ENCODE results near the gene HTRA3. TPM values are rescaled to one million over a fixed set of nuclear protein-coding genes. Genes with fewer than 3 reads are reported as not detected.
A peak's percentile ranks its signal among the peaks of the same experiment; 100 is the strongest.

Gene HTRA3
- total RNA-seq, 1 donor = 0.86 TPM

DNA sequence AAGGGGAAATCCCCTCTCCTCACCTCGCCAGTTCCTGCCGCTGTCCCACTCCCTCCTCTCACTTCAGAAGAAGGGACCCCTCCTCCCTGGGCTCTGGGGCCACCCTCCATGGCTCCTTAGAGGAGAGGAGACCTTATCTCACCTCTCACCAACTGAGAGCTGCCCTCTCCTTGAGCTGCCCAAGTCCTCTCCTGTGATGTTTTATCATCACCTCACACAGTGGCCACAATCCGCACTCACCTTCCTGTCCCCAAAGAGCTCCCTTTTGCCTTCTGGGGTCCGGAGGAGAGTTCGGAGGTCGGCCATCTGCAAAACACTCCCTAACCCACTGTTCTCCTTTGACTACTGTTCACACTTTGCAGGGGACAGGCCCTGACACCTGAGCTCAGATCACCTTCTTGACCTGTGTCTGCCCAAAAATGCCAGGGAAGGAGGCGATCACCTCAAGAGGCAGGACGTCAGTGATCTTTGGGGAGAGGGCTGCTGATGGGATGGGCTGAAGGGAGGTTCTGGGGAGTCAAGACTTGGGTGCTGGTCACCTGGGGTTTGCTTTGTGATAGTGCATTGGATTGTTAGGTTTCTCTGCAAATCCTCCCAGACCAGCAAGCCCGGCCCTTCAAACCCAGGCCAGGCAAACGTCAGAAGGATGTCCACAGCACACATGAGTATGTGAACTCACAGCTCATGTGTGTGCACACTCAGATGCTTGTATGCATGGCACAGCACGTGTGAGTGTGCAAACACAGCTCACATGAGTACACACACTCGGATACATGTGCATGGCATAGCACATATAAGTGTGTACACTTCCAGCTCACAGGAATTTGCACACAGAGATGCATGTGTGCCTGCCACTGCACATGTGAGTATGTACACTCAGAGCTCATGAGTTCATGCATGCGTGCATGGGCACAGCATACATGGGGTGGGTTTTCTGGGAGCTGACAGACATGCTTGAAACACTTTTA is 41.8 kb downstream of the HTRA3 start:
- no peak for DNase-seq (ENCODE audit: low read depth)
- TF ChIP-seq, protein P1, sequence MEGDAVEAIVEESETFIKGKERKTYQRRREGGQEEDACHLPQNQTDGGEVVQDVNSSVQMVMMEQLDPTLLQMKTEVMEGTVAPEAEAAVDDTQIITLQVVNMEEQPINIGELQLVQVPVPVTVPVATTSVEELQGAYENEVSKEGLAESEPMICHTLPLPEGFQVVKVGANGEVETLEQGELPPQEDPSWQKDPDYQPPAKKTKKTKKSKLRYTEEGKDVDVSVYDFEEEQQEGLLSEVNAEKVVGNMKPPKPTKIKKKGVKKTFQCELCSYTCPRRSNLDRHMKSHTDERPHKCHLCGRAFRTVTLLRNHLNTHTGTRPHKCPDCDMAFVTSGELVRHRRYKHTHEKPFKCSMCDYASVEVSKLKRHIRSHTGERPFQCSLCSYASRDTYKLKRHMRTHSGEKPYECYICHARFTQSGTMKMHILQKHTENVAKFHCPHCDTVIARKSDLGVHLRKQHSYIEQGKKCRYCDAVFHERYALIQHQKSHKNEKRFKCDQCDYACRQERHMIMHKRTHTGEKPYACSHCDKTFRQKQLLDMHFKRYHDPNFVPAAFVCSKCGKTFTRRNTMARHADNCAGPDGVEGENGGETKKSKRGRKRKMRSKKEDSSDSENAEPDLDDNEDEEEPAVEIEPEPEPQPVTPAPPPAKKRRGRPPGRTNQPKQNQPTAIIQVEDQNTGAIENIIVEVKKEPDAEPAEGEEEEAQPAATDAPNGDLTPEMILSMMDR (IDR thresholded peaks at IDR 0.05; ENCODE audit: insufficient read depth, low read depth, low read length) = no peak
- H3K4me3 ChIP-seq (ENCODE audit: low read depth, low read length) = no peak overlapping the region

DNA sequence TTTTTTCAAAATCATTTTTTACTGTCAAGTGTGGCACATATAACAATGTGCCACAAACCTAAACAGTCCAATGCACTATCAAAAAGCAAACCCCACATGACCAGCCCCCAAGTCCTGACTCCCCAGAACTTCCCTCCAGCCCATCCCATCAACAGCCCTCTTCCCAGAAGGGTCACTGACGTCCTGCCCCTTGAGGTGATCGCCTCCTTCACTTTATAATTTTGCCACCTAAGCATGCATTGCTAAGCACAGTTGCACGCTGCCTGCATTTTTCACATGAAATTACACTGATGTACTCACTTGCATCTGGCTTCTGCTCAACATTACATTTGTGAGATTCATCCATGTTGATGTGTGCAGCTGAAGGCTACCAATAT is 42.5 kb downstream of the HTRA3 start:
- TF ChIP-seq, protein P1 (IDR thresholded peaks at IDR 0.05; ENCODE audit: insufficient read depth, low read depth, low read length) = no peak
- no peak for DNase-seq (ENCODE audit: low read depth)
- H3K4me3 ChIP-seq (ENCODE audit: low read depth, low read length) = no peak overlapping the region

DNA sequence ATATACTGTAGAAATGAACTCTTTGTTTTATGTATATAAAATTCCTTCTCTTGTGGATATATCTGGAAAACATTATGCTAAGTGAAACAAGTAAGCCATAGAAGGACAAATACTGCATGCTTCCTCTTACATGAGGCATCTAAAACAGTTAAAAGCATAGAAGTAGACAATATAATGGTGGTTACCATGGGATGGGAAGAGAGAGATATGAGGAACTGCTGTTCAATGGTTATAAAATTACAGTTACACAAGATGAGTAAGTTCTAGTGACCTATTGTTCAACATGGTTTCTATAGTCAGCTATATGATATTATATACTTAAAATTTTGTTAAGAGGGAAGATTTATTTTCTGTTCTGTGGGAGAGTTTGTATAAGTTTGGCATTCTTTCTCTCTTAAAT is 43.4 kb downstream of the HTRA3 start:
- no peak overlapping the region for H3K4me3 ChIP-seq (ENCODE audit: low read depth, low read length)
- TF ChIP-seq, protein P1 (IDR thresholded peaks at IDR 0.05; ENCODE audit: insufficient read depth, low read depth, low read length) = no peak
- no peak for DNase-seq (ENCODE audit: low read depth)

- H3K4me3 ChIP-seq (ENCODE audit: low read depth, low read length) = no peak overlapping the region
- TF ChIP-seq, protein P1 (IDR thresholded peaks at IDR 0.05; ENCODE audit: insufficient read depth, low read depth, low read length) = no peak
- no peak for DNase-seq (ENCODE audit: low read depth)
These were observed 45.2 kb downstream of the HTRA3 start for GRCh38 chr4:8314691-8315255.

- H3K4me3 ChIP-seq (ENCODE audit: low read depth, low read length) = no peak overlapping the region
- TF ChIP-seq, protein P1 (IDR thresholded peaks at IDR 0.05; ENCODE audit: insufficient read depth, low read depth, low read length) = no peak
- DNase-seq (ENCODE audit: low read depth) = peak; percentile 88
These were observed 46.1 kb downstream of the HTRA3 start for GRCh38 chr4:8315435-8316250.

DNA sequence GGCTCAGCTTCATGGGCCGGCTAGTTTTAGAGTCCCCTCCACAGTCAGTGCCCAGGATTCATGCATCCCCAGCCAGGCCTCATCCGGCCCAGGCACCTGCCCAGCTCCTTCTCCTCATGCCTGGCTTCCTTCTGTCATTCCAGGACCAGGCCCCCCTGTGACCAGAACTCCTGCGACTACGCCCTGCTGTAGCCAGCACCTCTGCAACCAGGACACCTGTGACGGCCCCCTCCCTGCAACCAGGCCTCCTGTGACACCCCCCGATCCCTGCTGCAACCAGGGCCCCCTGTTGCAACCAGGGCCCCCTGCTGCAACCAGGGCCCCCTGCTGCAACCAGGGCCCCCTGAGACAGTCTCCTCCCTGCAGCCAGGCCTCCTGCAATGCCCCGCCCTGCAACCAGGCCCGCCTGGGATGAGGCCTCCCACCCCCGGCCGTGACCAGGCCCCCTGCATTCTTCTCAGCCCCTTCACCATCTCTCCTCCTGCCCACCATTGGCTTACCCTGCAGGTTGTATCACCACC is 46.8 kb downstream of the HTRA3 start:
- DNase-seq (ENCODE audit: low read depth) = no peak
- H3K4me3 ChIP-seq (ENCODE audit: low read depth, low read length) = no peak overlapping the region
- TF ChIP-seq, protein P1 (IDR thresholded peaks at IDR 0.05; ENCODE audit: insufficient read depth, low read depth, low read length) = no peak

Measured in fibroblast of villous mesenchyme (primary cell).